ENCODE results near the gene MOG.

- TF ChIP-seq CTCF (IDR thresholded peaks at IDR 0.05) (no peak), EP300 (IDR thresholded peaks at IDR 0.05) (no peak), POLR2A (IDR thresholded peaks at IDR 0.05) (no peak)
These were observed 31.5 kb upstream of the MOG start for GRCh38 chr6:29625337-29625930.
